ENCODE data around the gene TRDN. TPM values are rescaled to one million over a fixed set of nuclear protein-coding genes. Genes with fewer than 3 reads are reported as not detected.
A peak's percentile ranks its signal among the peaks of the same experiment; 100 is the strongest.

TRDN gene
- 2.7 and 3.4 TPM in 2 replicates for total RNA-seq (2014; rRNA removed; shearing (Covaris generic))

- DNase-seq: no peak
- no peaks in the 10 kb centered on the region for H3K36me3 ChIP-seq (replicated peaks; ENCODE audit: control insufficient read depth, insufficient read depth, low read length)
- no peak within 1 kb of the TSS for H3K4me3 ChIP-seq (ENCODE audit: insufficient read depth, low read depth, low read length)
- H3K27me3 ChIP-seq (ENCODE audit: control insufficient read depth, insufficient read depth, low read length): no peaks in the 10 kb centered on the region
Observed at GRCh38 chr6:123636782-123637181, at the start of gene TRDN. Gene TRDN, minus strand, starts transcription at chr6:123636950. Its CDS starts 175 bp downstream, at chr6:123636775.

GRCh38 chr6:123681957-123682462, 45.3 kb upstream of the TRDN start:
- DNase-seq: peak; percentile 3
- Histone ChIP-seq H3K4me3 (ENCODE audit: insufficient read depth, low read depth, low read length) (no peak overlapping the region), H3K27me3 (ENCODE audit: control insufficient read depth, insufficient read depth, low read length) (no peaks in the 10 kb centered on the region), H3K36me3 (replicated peaks; ENCODE audit: control insufficient read depth, insufficient read depth, low read length) (no peaks in the 10 kb centered on the region)

- no peaks in the 10 kb centered on the region for H3K27me3 ChIP-seq (ENCODE audit: control insufficient read depth, insufficient read depth, low read length)
- H3K36me3 ChIP-seq (replicated peaks; ENCODE audit: control insufficient read depth, insufficient read depth, low read length): no peaks in the 10 kb centered on the region
- H3K4me3 ChIP-seq (ENCODE audit: insufficient read depth, low read depth, low read length): no peak overlapping the region
- no peak for DNase-seq
Observed at GRCh38 chr6:123677897-123678296, 41.1 kb upstream of the TRDN start.

GRCh38 chr6:123676793-123677192, 40.0 kb upstream of the TRDN start:
- H3K4me3 ChIP-seq (ENCODE audit: insufficient read depth, low read depth, low read length): no peak overlapping the region
- no peak for DNase-seq
- H3K36me3 ChIP-seq (replicated peaks; ENCODE audit: control insufficient read depth, insufficient read depth, low read length): no peaks in the 10 kb centered on the region
- no peaks in the 10 kb centered on the region for H3K27me3 ChIP-seq (ENCODE audit: control insufficient read depth, insufficient read depth, low read length)

- DNase-seq: no peak
- no peaks in the 10 kb centered on the region for H3K36me3 ChIP-seq (replicated peaks; ENCODE audit: control insufficient read depth, insufficient read depth, low read length)
- no peaks in the 10 kb centered on the region for H3K27me3 ChIP-seq (ENCODE audit: control insufficient read depth, insufficient read depth, low read length)
- no peak overlapping the region for H3K4me3 ChIP-seq (ENCODE audit: insufficient read depth, low read depth, low read length)
Observed at GRCh38 chr6:123668965-123669591, 32.3 kb upstream of the TRDN start.

- no peaks in the 10 kb centered on the region for H3K36me3 ChIP-seq (replicated peaks; ENCODE audit: control insufficient read depth, insufficient read depth, low read length)
- no peaks in the 10 kb centered on the region for H3K27me3 ChIP-seq (ENCODE audit: control insufficient read depth, insufficient read depth, low read length)
- H3K4me3 ChIP-seq (ENCODE audit: insufficient read depth, low read depth, low read length): no peak overlapping the region
- DNase-seq: no peak
Observed at GRCh38 chr6:123668063-123668462, 31.3 kb upstream of the TRDN start.

- DNase-seq: no peak
- Histone ChIP-seq H3K27me3 (ENCODE audit: control insufficient read depth, insufficient read depth, low read length) (no peaks in the 10 kb centered on the region), H3K36me3 (replicated peaks; ENCODE audit: control insufficient read depth, insufficient read depth, low read length) (no peaks in the 10 kb centered on the region), H3K4me3 (ENCODE audit: insufficient read depth, low read depth, low read length) (no peak overlapping the region)
Observed at GRCh38 chr6:123663436-123663835, 26.7 kb upstream of the TRDN start.

- Histone ChIP-seq H3K27me3 (ENCODE audit: control insufficient read depth, insufficient read depth, low read length) (no peaks in the 10 kb centered on the region), H3K36me3 (replicated peaks; ENCODE audit: control insufficient read depth, insufficient read depth, low read length) (no peaks in the 10 kb centered on the region), H3K4me3 (ENCODE audit: insufficient read depth, low read depth, low read length) (no peak overlapping the region)
- no peak for DNase-seq
Observed at GRCh38 chr6:123662757-123663156, 26.0 kb upstream of the TRDN start.

- no peaks in the 10 kb centered on the region for H3K36me3 ChIP-seq (replicated peaks; ENCODE audit: control insufficient read depth, insufficient read depth, low read length)
- no peak for DNase-seq
- no peaks in the 10 kb centered on the region for H3K27me3 ChIP-seq (ENCODE audit: control insufficient read depth, insufficient read depth, low read length)
- no peak overlapping the region for H3K4me3 ChIP-seq (ENCODE audit: insufficient read depth, low read depth, low read length)
Observed at GRCh38 chr6:123661105-123661891, 24.5 kb upstream of the TRDN start.

- no peaks in the 10 kb centered on the region for H3K27me3 ChIP-seq (ENCODE audit: control insufficient read depth, insufficient read depth, low read length)
- no peak overlapping the region for H3K4me3 ChIP-seq (ENCODE audit: insufficient read depth, low read depth, low read length)
- no peaks in the 10 kb centered on the region for H3K36me3 ChIP-seq (replicated peaks; ENCODE audit: control insufficient read depth, insufficient read depth, low read length)
- no peak for DNase-seq
Observed at GRCh38 chr6:123659960-123660748, 23.4 kb upstream of the TRDN start.

GRCh38 chr6:123658848-123659247, 22.1 kb upstream of the TRDN start:
- Histone ChIP-seq H3K36me3 (replicated peaks; ENCODE audit: control insufficient read depth, insufficient read depth, low read length) (no peaks in the 10 kb centered on the region), H3K27me3 (ENCODE audit: control insufficient read depth, insufficient read depth, low read length) (no peaks in the 10 kb centered on the region), H3K4me3 (ENCODE audit: insufficient read depth, low read depth, low read length) (no peak overlapping the region)
- DNase-seq: no peak

GRCh38 chr6:123655521-123656306, 19.0 kb upstream of the TRDN start:
- DNase-seq: no peak
- Histone ChIP-seq H3K27me3 (ENCODE audit: control insufficient read depth, insufficient read depth, low read length) (no peaks in the 10 kb centered on the region), H3K4me3 (ENCODE audit: insufficient read depth, low read depth, low read length) (no peak overlapping the region), H3K36me3 (replicated peaks; ENCODE audit: control insufficient read depth, insufficient read depth, low read length) (no peaks in the 10 kb centered on the region)

GRCh38 chr6:123648723-123649122, 12.0 kb upstream of the TRDN start:
- Histone ChIP-seq H3K27me3 (ENCODE audit: control insufficient read depth, insufficient read depth, low read length) (no peaks in the 10 kb centered on the region), H3K36me3 (replicated peaks; ENCODE audit: control insufficient read depth, insufficient read depth, low read length) (no peaks in the 10 kb centered on the region), H3K4me3 (ENCODE audit: insufficient read depth, low read depth, low read length) (no peak overlapping the region)
- no peak for DNase-seq

GRCh38 chr6:123648020-123648580, 11.3 kb upstream of the TRDN start:
- Histone ChIP-seq H3K27me3 (ENCODE audit: control insufficient read depth, insufficient read depth, low read length) (no peaks in the 10 kb centered on the region), H3K36me3 (replicated peaks; ENCODE audit: control insufficient read depth, insufficient read depth, low read length) (no peaks in the 10 kb centered on the region), H3K4me3 (ENCODE audit: insufficient read depth, low read depth, low read length) (no peak overlapping the region)
- no peak for DNase-seq

All from H7 (cell line).